Measurements from ENCODE around the gene SLFN14. TPM values are rescaled to one million over a fixed set of nuclear protein-coding genes. Genes with fewer than 3 reads are reported as not detected.

The SLFN14 gene
- total RNA-seq: not detected
- not detected for polyA plus RNA-seq (2013, experiment 1 of 2)
- polyA plus RNA-seq (2013, experiment 2 of 2): not detected
- long read RNA-seq, experiment 1: 0 reads
- long read RNA-seq, experiment 2: 0 reads
- long read RNA-seq, experiment 3: 0 reads
- long read RNA-seq, experiment 4: 0 reads

DNA sequence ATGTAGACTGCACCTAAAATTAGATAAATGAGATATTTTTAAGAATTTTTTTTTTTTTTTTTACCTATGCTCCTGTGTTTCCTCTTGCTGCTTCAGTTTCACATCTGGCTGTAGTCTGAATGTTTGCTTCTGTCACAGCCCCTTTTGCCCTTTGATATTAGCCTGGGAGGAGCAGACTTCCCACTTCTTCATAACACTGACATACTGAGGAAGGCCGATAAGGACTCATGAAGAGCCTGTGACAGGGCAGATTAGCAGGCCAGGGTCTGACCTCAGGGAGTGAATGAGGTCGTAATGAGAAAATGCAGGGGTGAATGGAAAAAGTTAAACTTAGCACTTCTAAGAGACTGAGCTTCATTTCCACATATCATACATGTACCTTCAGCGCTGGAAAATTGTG is at the start of gene SLFN14:
Gene SLFN14 (minus strand): TSS at position 117 of the 400 bp plus-strand sequence. CDS start 2,757 bp downstream, outside the sequence.
- H3K27ac Mint-ChIP-seq: no peak within 1 kb of the TSS
- H3K36me3 ChIP-seq (ENCODE audit: control insufficient read depth, insufficient read depth, low read length): no peaks in the 10 kb centered on the region
- 93% methylated on average over 3 of the region's 3 CpGs; no CpG with 5 or more reads in 1 of the 2 experiments for WGBS, 2 experiments (ENCODE audit: insufficient coverage in 1 of 2, insufficient read length in 1 of 2)
- TF ChIP-seq, protein P1, sequence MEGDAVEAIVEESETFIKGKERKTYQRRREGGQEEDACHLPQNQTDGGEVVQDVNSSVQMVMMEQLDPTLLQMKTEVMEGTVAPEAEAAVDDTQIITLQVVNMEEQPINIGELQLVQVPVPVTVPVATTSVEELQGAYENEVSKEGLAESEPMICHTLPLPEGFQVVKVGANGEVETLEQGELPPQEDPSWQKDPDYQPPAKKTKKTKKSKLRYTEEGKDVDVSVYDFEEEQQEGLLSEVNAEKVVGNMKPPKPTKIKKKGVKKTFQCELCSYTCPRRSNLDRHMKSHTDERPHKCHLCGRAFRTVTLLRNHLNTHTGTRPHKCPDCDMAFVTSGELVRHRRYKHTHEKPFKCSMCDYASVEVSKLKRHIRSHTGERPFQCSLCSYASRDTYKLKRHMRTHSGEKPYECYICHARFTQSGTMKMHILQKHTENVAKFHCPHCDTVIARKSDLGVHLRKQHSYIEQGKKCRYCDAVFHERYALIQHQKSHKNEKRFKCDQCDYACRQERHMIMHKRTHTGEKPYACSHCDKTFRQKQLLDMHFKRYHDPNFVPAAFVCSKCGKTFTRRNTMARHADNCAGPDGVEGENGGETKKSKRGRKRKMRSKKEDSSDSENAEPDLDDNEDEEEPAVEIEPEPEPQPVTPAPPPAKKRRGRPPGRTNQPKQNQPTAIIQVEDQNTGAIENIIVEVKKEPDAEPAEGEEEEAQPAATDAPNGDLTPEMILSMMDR (conservative IDR thresholded peaks at IDR 0.05): no peak
- peaks cover 40% of the 10 kb centered on the region for H3K27me3 ChIP-seq (ENCODE audit: control insufficient read depth, insufficient read depth, low read length, poor library complexity, severe bottlenecking)
- no peaks in the 10 kb centered on the region for H3K9me3 ChIP-seq (ENCODE audit: control insufficient read depth, low read length)
- H3K36me3 Mint-ChIP-seq (ENCODE audit: low read depth): no peaks in the 10 kb centered on the region
- no peaks in the 10 kb centered on the region for H3K4me1 ChIP-seq (ENCODE audit: control insufficient read depth, insufficient read depth, low read length)
- no peaks in the 10 kb centered on the region for H3K4me1 Mint-ChIP-seq
- H3K9ac ChIP-seq (ENCODE audit: extremely low read depth, low read length, poor library complexity, severe bottlenecking): no peak within 1 kb of the TSS
- H3K9me3 Mint-ChIP-seq: no peaks in the 10 kb centered on the region
- no peak for DNase-seq
- H3K27ac ChIP-seq (ENCODE audit: low read depth, low read length): no peak within 1 kb of the TSS
- peaks cover 43% of the 10 kb centered on the region for H3K27me3 Mint-ChIP-seq (ENCODE audit: insufficient read depth)
- no peak within 1 kb of the TSS for H3K4me3 ChIP-seq (ENCODE audit: low read length)
- no peak within 1 kb of the TSS for H3K4me3 Mint-ChIP-seq

DNA sequence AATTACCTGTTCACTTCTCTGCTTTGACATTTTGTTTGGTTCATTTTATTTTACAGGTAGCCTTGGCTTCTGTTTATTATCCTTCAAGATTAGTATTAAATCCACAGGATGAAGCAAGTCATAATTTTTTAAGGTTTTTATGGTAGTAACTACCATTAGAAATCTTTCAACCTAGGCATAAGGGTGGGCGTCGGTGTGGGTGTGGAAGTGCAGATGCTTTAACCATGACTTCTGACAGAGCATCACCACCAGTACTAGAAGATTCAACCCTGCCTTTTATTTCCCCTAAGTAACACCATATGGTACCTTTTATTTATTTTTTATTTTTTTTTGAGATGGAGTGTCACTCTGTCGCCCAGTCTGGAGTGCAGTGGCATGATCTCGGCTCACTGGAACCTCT is 49.2 kb upstream of the SLFN14 start:
- Mint-ChIP-seq H3K36me3 (ENCODE audit: low read depth) (peaks cover 49% of the 10 kb centered on the region), H3K27ac (no peak overlapping the region), H3K27me3 (ENCODE audit: insufficient read depth) (no peaks in the 10 kb centered on the region), H3K9me3 (no peaks in the 10 kb centered on the region), H3K4me1 (no peaks in the 10 kb centered on the region), H3K4me3 (no peak overlapping the region)
- Histone ChIP-seq H3K9ac (ENCODE audit: extremely low read depth, low read length, poor library complexity, severe bottlenecking) (no peak overlapping the region), H3K9me3 (ENCODE audit: control insufficient read depth, low read length) (no peaks in the 10 kb centered on the region), H3K27ac (ENCODE audit: low read depth, low read length) (no peak overlapping the region), H3K4me1 (ENCODE audit: control insufficient read depth, insufficient read depth, low read length) (no peaks in the 10 kb centered on the region), H3K36me3 (ENCODE audit: control insufficient read depth, insufficient read depth, low read length) (peaks cover 79% of the 10 kb centered on the region), H3K27me3 (ENCODE audit: control insufficient read depth, insufficient read depth, low read length, poor library complexity, severe bottlenecking) (no peaks in the 10 kb centered on the region), H3K4me3 (ENCODE audit: low read length) (no peak overlapping the region)
- WGBS, 2 experiments (ENCODE audit: insufficient coverage in 1 of 2, insufficient read length in 1 of 2): 98 to 100% methylated on average over 2 to 4 of the region's 4 CpGs
- no peak for DNase-seq
- TF ChIP-seq, protein P1 (conservative IDR thresholded peaks at IDR 0.05): no peak

DNA sequence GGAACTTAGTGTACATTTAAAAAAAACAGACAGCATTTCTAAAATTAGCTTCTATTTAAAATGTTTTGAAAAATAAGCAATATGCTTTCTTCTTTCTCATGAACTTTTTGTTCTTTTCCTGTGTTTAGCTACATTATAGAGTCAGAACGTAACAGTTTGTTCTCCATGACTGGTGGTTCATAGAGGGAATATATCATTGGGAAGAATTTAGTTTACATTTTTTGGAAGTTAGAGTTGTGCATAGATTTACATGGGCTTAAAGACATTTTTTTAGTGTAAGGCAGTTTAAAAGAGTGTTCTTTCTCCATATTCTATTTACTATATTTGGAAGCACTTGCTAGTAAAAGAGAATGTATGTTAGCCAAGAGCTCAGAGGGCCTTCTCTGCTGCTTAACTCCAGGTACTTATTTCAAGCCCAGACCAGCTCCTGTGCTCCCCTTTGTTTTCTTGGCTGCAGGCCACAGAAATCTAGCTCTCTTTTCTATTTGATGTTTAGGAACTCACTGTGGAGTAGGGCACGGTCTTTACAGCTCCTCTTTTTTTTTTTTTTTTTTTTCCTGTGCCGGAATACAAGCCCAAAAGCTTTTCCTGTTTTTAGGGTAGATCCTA is 46.7 kb upstream of the SLFN14 start:
- Histone ChIP-seq H3K4me1 (ENCODE audit: control insufficient read depth, insufficient read depth, low read length) (no peaks in the 10 kb centered on the region), H3K9ac (ENCODE audit: extremely low read depth, low read length, poor library complexity, severe bottlenecking) (no peak overlapping the region), H3K4me3 (ENCODE audit: low read length) (no peak overlapping the region), H3K27ac (ENCODE audit: low read depth, low read length) (no peak overlapping the region), H3K27me3 (ENCODE audit: control insufficient read depth, insufficient read depth, low read length, poor library complexity, severe bottlenecking) (no peaks in the 10 kb centered on the region), H3K36me3 (ENCODE audit: control insufficient read depth, insufficient read depth, low read length) (peaks cover 75% of the 10 kb centered on the region), H3K9me3 (ENCODE audit: control insufficient read depth, low read length) (no peaks in the 10 kb centered on the region)
- no peaks in the 10 kb centered on the region for H3K4me1 Mint-ChIP-seq
- peaks cover 62% of the 10 kb centered on the region for H3K36me3 Mint-ChIP-seq (ENCODE audit: low read depth)
- no peak for DNase-seq
- H3K4me3 Mint-ChIP-seq: no peak overlapping the region
- H3K27me3 Mint-ChIP-seq (ENCODE audit: insufficient read depth): no peaks in the 10 kb centered on the region
- TF ChIP-seq, protein P1 (conservative IDR thresholded peaks at IDR 0.05): no peak
- WGBS, 2 experiments (ENCODE audit: insufficient coverage in 1 of 2, insufficient read length in 1 of 2): 98% methylated on average over 2 of the region's 3 CpGs; no CpG with 5 or more reads in 1 of the 2 experiments
- H3K9me3 Mint-ChIP-seq: no peaks in the 10 kb centered on the region
- no peak overlapping the region for H3K27ac Mint-ChIP-seq

Measured in endodermal cell (in vitro differentiated cells).